ENCODE results near the gene PCNT.

DNA sequence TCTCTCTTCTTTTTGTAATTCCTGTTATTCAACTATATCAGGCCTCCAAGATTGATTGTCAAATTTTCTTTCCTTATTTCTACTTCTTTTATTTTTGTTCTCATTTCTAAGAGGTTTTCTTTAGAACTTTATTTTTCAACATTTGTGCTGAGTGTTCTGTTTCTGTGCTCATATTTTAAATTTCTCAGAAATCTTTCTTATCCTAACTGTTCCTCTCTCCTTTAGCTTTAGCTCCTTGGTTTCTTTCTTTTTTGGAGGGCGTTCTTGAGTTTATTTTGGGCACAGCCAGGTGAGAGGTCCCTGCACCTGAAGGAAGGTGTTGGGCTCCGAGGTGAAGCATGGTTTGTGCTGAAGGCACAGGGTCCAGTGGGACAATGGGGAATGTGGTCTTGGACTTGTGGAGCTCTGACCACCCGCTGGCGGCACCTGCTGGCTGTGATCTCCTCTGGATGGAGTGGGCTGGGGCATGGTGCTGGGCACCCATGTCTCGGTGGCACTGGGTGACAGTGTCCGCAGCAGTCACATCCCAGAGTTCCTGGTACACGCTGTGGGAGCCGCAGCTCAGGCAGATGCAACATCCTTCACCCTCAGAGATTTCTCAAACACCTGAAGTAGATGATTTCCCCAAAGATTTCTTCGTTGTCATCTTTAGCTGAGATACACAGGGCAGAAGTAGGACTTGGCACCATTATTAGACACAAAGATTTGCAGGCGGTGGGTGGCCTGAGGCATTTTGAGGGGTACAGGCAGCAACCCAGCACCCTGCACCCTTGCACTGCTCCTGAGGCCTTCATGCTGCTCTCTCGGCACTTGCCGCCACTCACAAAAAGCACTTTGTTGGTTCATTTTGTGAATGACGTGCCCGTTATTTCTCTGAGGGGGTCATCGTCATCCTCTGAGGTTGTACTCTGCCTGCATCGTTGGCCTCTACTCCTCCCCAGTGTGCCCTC, 96.6 kb downstream of the PCNT start:
- TF ChIP-seq, protein P1, sequence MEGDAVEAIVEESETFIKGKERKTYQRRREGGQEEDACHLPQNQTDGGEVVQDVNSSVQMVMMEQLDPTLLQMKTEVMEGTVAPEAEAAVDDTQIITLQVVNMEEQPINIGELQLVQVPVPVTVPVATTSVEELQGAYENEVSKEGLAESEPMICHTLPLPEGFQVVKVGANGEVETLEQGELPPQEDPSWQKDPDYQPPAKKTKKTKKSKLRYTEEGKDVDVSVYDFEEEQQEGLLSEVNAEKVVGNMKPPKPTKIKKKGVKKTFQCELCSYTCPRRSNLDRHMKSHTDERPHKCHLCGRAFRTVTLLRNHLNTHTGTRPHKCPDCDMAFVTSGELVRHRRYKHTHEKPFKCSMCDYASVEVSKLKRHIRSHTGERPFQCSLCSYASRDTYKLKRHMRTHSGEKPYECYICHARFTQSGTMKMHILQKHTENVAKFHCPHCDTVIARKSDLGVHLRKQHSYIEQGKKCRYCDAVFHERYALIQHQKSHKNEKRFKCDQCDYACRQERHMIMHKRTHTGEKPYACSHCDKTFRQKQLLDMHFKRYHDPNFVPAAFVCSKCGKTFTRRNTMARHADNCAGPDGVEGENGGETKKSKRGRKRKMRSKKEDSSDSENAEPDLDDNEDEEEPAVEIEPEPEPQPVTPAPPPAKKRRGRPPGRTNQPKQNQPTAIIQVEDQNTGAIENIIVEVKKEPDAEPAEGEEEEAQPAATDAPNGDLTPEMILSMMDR (IDR thresholded peaks at IDR 0.05) = no peak
- TF ChIP-seq ZNF263 (CRISPR knock-in tag; IDR thresholded peaks at IDR 0.05; ENCODE audit: low read depth) (no peak), ESRRA (CRISPR knock-in tag; IDR thresholded peaks at IDR 0.05; ENCODE audit: borderline replicate concordance) (no peak), TP53 (CRISPR knock-in tag; IDR thresholded peaks at IDR 0.05) (no peak), NR2C2 (CRISPR knock-in tag; IDR thresholded peaks at IDR 0.05) (no peak), NFATC4 (CRISPR knock-in tag; IDR thresholded peaks at IDR 0.05) (no peak), ATF1 (CRISPR knock-in tag; IDR thresholded peaks at IDR 0.05) (no peak)
- TF ChIP-seq, protein P2, sequence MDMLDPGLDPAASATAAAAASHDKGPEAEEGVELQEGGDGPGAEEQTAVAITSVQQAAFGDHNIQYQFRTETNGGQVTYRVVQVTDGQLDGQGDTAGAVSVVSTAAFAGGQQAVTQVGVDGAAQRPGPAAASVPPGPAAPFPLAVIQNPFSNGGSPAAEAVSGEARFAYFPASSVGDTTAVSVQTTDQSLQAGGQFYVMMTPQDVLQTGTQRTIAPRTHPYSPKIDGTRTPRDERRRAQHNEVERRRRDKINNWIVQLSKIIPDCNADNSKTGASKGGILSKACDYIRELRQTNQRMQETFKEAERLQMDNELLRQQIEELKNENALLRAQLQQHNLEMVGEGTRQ (CRISPR knock-in tag; IDR thresholded peaks at IDR 0.05) = no peak
- TF ChIP-seq, protein P3, sequence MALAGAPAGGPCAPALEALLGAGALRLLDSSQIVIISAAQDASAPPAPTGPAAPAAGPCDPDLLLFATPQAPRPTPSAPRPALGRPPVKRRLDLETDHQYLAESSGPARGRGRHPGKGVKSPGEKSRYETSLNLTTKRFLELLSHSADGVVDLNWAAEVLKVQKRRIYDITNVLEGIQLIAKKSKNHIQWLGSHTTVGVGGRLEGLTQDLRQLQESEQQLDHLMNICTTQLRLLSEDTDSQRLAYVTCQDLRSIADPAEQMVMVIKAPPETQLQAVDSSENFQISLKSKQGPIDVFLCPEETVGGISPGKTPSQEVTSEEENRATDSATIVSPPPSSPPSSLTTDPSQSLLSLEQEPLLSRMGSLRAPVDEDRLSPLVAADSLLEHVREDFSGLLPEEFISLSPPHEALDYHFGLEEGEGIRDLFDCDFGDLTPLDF (CRISPR knock-in tag; IDR thresholded peaks at IDR 0.05) = no peak
- TF ChIP-seq, protein P4, sequence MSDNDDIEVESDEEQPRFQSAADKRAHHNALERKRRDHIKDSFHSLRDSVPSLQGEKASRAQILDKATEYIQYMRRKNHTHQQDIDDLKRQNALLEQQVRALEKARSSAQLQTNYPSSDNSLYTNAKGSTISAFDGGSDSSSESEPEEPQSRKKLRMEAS (CRISPR knock-in tag; IDR thresholded peaks at IDR 0.05) = no peak
